Small intestine (tissue), 7 donors: ENCODE results near the gene GATA5. TPM values are rescaled to one million over a fixed set of nuclear protein-coding genes. Genes with fewer than 3 reads are reported as not detected.

Source experiments
- DNase-seq, 2 donors: peaks; one replicate each; pipeline versions ENCODE4 v3.0.0 to v3.0.0-alpha.2; 2013
- FAIRE-seq: peaks from 2 replicates; lab custom pipeline; 2012; peaks lifted over from hg19 to GRCh38; lab: Jason Lieb, UNC
- H3K27ac ChIP-seq, 3 donors: one replicate each; pipeline ENCODE4 v1.5.1; 2013; ENCODE audit warnings: low read length in 2 of 3, mild to moderate bottlenecking in 2 of 3, control low read depth in 1 of 3, inconsistent platforms in 1 of 3, low read depth in 1 of 3, moderate library complexity in 1 of 3
- H3K27me3 ChIP-seq, 3 donors: one replicate each; pipeline ENCODE4 v1.6.1; 2013; ENCODE audit warnings: low read length in 3 of 3, inconsistent platforms in 1 of 3; ENCODE audit not compliant: control insufficient read depth in 3 of 3, insufficient read depth in 3 of 3
- H3K36me3 ChIP-seq, 3 donors: one replicate each; pipeline ENCODE4 v1.6.1; 2013; ENCODE audit warnings: low read length in 3 of 3, inconsistent platforms in 1 of 3, low read depth in 1 of 3, mild to moderate bottlenecking in 1 of 3, moderate library complexity in 1 of 3; ENCODE audit not compliant: control insufficient read depth in 3 of 3, insufficient read depth in 2 of 3
- H3K4me1 ChIP-seq, 3 donors: one replicate each; pipeline ENCODE4 v1.6.1; 2013; ENCODE audit warnings: low read length in 2 of 3, inconsistent platforms in 1 of 3, low read depth in 1 of 3, mild to moderate bottlenecking in 1 of 3, moderate library complexity in 1 of 3; ENCODE audit not compliant: control insufficient read depth in 3 of 3, insufficient read depth in 2 of 3
- H3K4me3 ChIP-seq, 3 donors: one replicate each; pipeline ENCODE4 v1.5.1; 2013; ENCODE audit warnings: low read length in 3 of 3, control low read depth in 1 of 3, inconsistent platforms in 1 of 3, low read depth in 1 of 3, mild to moderate bottlenecking in 1 of 3, moderate library complexity in 1 of 3
- H3K9me3 ChIP-seq, 2 donors: one replicate each; pipeline ENCODE4 v1.6.1; 2013; ENCODE audit warnings: low read depth in 1 of 2, low read length in 1 of 2; ENCODE audit not compliant: control insufficient read depth in 2 of 2, insufficient read depth in 1 of 2
- WGBS, 3 donors: extraction: QIAGEN DNeasy Blood & Tissue Kit; methylation state at CpG; one replicate each; pipeline ENCODE4 v1.1.7; 2013; 5-methylcytosine and 5-hydroxymethylcytosine counted together
- polyA plus RNA-seq, 4 donors: library from polyadenylated mRNA; stranded (reverse) in 3 of 4; unstranded in 1 of 4; fragments of 200-250 nt in 3 of 4; fragments of 120-200 nt in 1 of 4; gene quantifications; one replicate each; pipeline versions ENCODE4 v1.2.1 to v1.2.3, GENCODE V29; 2013
- donor health status: healthy with polysubstance abuse.
- donor health status: control.
- donor health status: control.
- donor health status: Bipolar disorder and iron deficiency.
- donor health status: healthy.

The GATA5 gene
- polyA plus RNA-seq, 4 donors, result 11.9 to 52.9 (median 34.7) TPM

- no peaks in the 10 kb centered on the region for H3K36me3 ChIP-seq
- whole genome bisulfite sequencing, 3 donors, result 29 to 71% (median 47%) methylated on average over 6 of the region's 6 CpGs
- no peak overlapping the region for H3K4me3 ChIP-seq
- no peaks in the 10 kb centered on the region for H3K9me3 ChIP-seq
- H3K4me1 ChIP-seq, result no peaks in the 10 kb centered on the region
- FAIRE-seq, result no peak
- peaks cover 0 to 11% (median 8%) of the 10 kb centered on the region in 3 donors for H3K27me3 ChIP-seq
- peak in 1 of 2 donors; percentile 17 for DNase-seq
- no peak overlapping the region for H3K27ac ChIP-seq
Measured at GRCh38 chr20:62508641-62509051, 32.9 kb upstream of the GATA5 start.

GRCh38 chr20:62507991-62508640 is 32.3 kb upstream of the GATA5 start:
- FAIRE-seq (no peak), DNase-seq (no peak)
- H3K4me3 ChIP-seq, result no peak overlapping the region
- H3K27ac ChIP-seq, result no peak overlapping the region
- no peaks in the 10 kb centered on the region for H3K9me3 ChIP-seq
- H3K27me3 ChIP-seq, result peaks cover 0 to 16% (median 4%) of the 10 kb centered on the region in 3 donors
- 71 to 82% (median 75%) methylated on average over 20 to 22 of the region's 22 CpGs for WGBS, 3 donors
- H3K36me3 ChIP-seq, result no peaks in the 10 kb centered on the region
- no peaks in the 10 kb centered on the region for H3K4me1 ChIP-seq

- WGBS, 3 donors, result 50 to 68% (median 58%) methylated on average over 7 of the region's 7 CpGs
- FAIRE-seq (no peak), DNase-seq (no peak)
- no peaks in the 10 kb centered on the region for H3K36me3 ChIP-seq
- H3K9me3 ChIP-seq, result no peaks in the 10 kb centered on the region
- no peak overlapping the region for H3K4me3 ChIP-seq
- H3K4me1 ChIP-seq, result no peaks in the 10 kb centered on the region
- H3K27ac ChIP-seq, result no peak overlapping the region
- H3K27me3 ChIP-seq, result peaks cover 0 to 14% (median 0%) of the 10 kb centered on the region in 3 donors
Measured at GRCh38 chr20:62507323-62507722, 31.5 kb upstream of the GATA5 start.

GRCh38 chr20:62506791-62507190 is 31.0 kb upstream of the GATA5 start:
- Histone ChIP-seq H3K27ac (no peak overlapping the region), H3K36me3 (no peaks in the 10 kb centered on the region), H3K4me3 (no peak overlapping the region), H3K4me1 (no peaks in the 10 kb centered on the region), H3K9me3 (no peaks in the 10 kb centered on the region), H3K27me3 (peaks cover 0 to 10% (median 0%) of the 10 kb centered on the region in 3 donors)
- DNase-seq, result no peak
- WGBS, 3 donors, result 95% methylated on average over 16 of the region's 16 CpGs
- no peak for FAIRE-seq

GRCh38 chr20:62506087-62506486 is 30.3 kb upstream of the GATA5 start:
- 66 to 86% (median 75%) methylated on average over 9 of the region's 9 CpGs for WGBS, 3 donors
- FAIRE-seq (no peak), DNase-seq (no peak)
- no peak overlapping the region for H3K27ac ChIP-seq
- H3K4me1 ChIP-seq, result no peaks in the 10 kb centered on the region
- no peaks in the 10 kb centered on the region for H3K9me3 ChIP-seq
- peaks cover 0 to 10% (median 0%) of the 10 kb centered on the region in 3 donors for H3K27me3 ChIP-seq
- no peak overlapping the region for H3K4me3 ChIP-seq
- H3K36me3 ChIP-seq, result no peaks in the 10 kb centered on the region

- no peaks in the 10 kb centered on the region for H3K4me1 ChIP-seq
- 79 to 86% (median 82%) methylated on average over 23 to 24 of the region's 24 CpGs for WGBS, 3 donors
- H3K9me3 ChIP-seq, result no peaks in the 10 kb centered on the region
- FAIRE-seq (no peak), DNase-seq (no peak)
- no peak overlapping the region for H3K27ac ChIP-seq
- peaks cover 0 to 10% (median 0%) of the 10 kb centered on the region in 3 donors for H3K27me3 ChIP-seq
- H3K36me3 ChIP-seq, result no peaks in the 10 kb centered on the region
- H3K4me3 ChIP-seq, result no peak overlapping the region
Measured at GRCh38 chr20:62505337-62506045, 29.7 kb upstream of the GATA5 start.

- no peaks in the 10 kb centered on the region for H3K9me3 ChIP-seq
- H3K27ac ChIP-seq, result no peak overlapping the region
- H3K4me3 ChIP-seq, result no peak overlapping the region
- no peak for FAIRE-seq
- WGBS, 3 donors, result 96 to 98% (median 97%) methylated on average over 4 of the region's 4 CpGs
- DNase-seq, result no peak
- no peaks in the 10 kb centered on the region for H3K36me3 ChIP-seq
- H3K27me3 ChIP-seq, result peaks cover 0 to 10% (median 0%) of the 10 kb centered on the region in 3 donors
- H3K4me1 ChIP-seq, result peaks cover 0 to 3% (median 0%) of the 10 kb centered on the region in 3 donors
Measured at GRCh38 chr20:62504323-62504722, 28.5 kb upstream of the GATA5 start.

- DNase-seq, result no peak
Measured at GRCh38 chr20:62503401-62504178, 27.8 kb upstream of the GATA5 start.

More at GRCh38 chr20:62503401-62504178, 27.8 kb upstream of the GATA5 start:
- Histone ChIP-seq H3K27me3 (peaks cover 0 to 10% (median 0%) of the 10 kb centered on the region in 3 donors), H3K9me3 (no peaks in the 10 kb centered on the region), H3K27ac (no peak overlapping the region), H3K36me3 (no peaks in the 10 kb centered on the region), H3K4me1 (peaks cover 0 to 3% (median 0%) of the 10 kb centered on the region in 3 donors), H3K4me3 (no peak overlapping the region)
- 31 to 54% (median 53%) methylated on average over 16 to 18 of the region's 18 CpGs for WGBS, 3 donors
- no peak for FAIRE-seq
